ENCODE data around the gene TGFBR2.

Gene TGFBR2

GRCh38 chr3:30632521-30632920, 26.1 kb downstream of the TGFBR2 start:
- TF ChIP-seq EZH2 (IDR thresholded peaks at IDR 0.05) = no peak
- no peak for TF ChIP-seq POLR2AphosphoS5 (IDR thresholded peaks at IDR 0.05; ENCODE audit: borderline replicate concordance, low read depth, low read length)
- no peak for TF ChIP-seq FOXP2 (optimal IDR thresholded peaks at IDR 0.05; ENCODE audit: control extremely low read depth, extremely low read length, insufficient read depth)
- DNase-seq (ENCODE audit: low read depth, low spot score) = no peak
- H3K9me3 ChIP-seq (ENCODE audit: low read depth, low read length) = no peaks in the 10 kb centered on the region
- H3K27ac ChIP-seq = no peak overlapping the region
- no peak overlapping the region for H3K4me3 ChIP-seq
- no peak overlapping the region for H3K9ac ChIP-seq (ENCODE audit: insufficient read length)
- no peaks in the 10 kb centered on the region for H3K36me3 ChIP-seq (ENCODE audit: insufficient read depth, low read length)

- Histone ChIP-seq H3K9ac (ENCODE audit: insufficient read length) (no peak overlapping the region), H3K4me3 (no peak overlapping the region), H3K9me3 (ENCODE audit: low read depth, low read length) (no peaks in the 10 kb centered on the region), H3K36me3 (ENCODE audit: insufficient read depth, low read length) (no peaks in the 10 kb centered on the region), H3K27ac (no peak overlapping the region)
- no peak for DNase-seq (ENCODE audit: low read depth, low spot score)
- TF ChIP-seq EZH2 (IDR thresholded peaks at IDR 0.05) = no peak
- no peak for TF ChIP-seq POLR2AphosphoS5 (IDR thresholded peaks at IDR 0.05; ENCODE audit: borderline replicate concordance, low read depth, low read length)
- TF ChIP-seq FOXP2 (optimal IDR thresholded peaks at IDR 0.05; ENCODE audit: control extremely low read depth, extremely low read length, insufficient read depth) = no peak
Observed at GRCh38 chr3:30633718-30634117, 27.3 kb downstream of the TGFBR2 start.

GRCh38 chr3:30634761-30635735, 28.6 kb downstream of the TGFBR2 start:
- Histone ChIP-seq H3K36me3 (ENCODE audit: insufficient read depth, low read length) (no peaks in the 10 kb centered on the region), H3K9me3 (ENCODE audit: low read depth, low read length) (no peaks in the 10 kb centered on the region), H3K9ac (ENCODE audit: insufficient read length) (no peak overlapping the region), H3K4me3 (no peak overlapping the region), H3K27ac (no peak overlapping the region)
- TF ChIP-seq POLR2AphosphoS5 (IDR thresholded peaks at IDR 0.05; ENCODE audit: borderline replicate concordance, low read depth, low read length) = no peak
- TF ChIP-seq FOXP2 (optimal IDR thresholded peaks at IDR 0.05; ENCODE audit: control extremely low read depth, extremely low read length, insufficient read depth) = no peak
- TF ChIP-seq EZH2 (IDR thresholded peaks at IDR 0.05) = no peak
- DNase-seq (ENCODE audit: low read depth, low spot score) = no peak

- H3K27ac ChIP-seq = no peak overlapping the region
- H3K9me3 ChIP-seq (ENCODE audit: low read depth, low read length) = no peaks in the 10 kb centered on the region
- no peak overlapping the region for H3K4me3 ChIP-seq
- TF ChIP-seq FOXP2 (optimal IDR thresholded peaks at IDR 0.05; ENCODE audit: control extremely low read depth, extremely low read length, insufficient read depth) (no peak), EZH2 (IDR thresholded peaks at IDR 0.05) (no peak), POLR2AphosphoS5 (IDR thresholded peaks at IDR 0.05; ENCODE audit: borderline replicate concordance, low read depth, low read length) (no peak)
- no peaks in the 10 kb centered on the region for H3K36me3 ChIP-seq (ENCODE audit: insufficient read depth, low read length)
- no peak overlapping the region for H3K9ac ChIP-seq (ENCODE audit: insufficient read length)
- no peak for DNase-seq (ENCODE audit: low read depth, low spot score)
Observed at GRCh38 chr3:30637310-30638219, 31.2 kb downstream of the TGFBR2 start.

GRCh38 chr3:30638685-30639412, 32.4 kb downstream of the TGFBR2 start:
- no peak overlapping the region for H3K9ac ChIP-seq (ENCODE audit: insufficient read length)
- H3K9me3 ChIP-seq (ENCODE audit: low read depth, low read length) = no peaks in the 10 kb centered on the region
- no peak overlapping the region for H3K4me3 ChIP-seq
- H3K27ac ChIP-seq = no peak overlapping the region
- no peak for TF ChIP-seq FOXP2 (optimal IDR thresholded peaks at IDR 0.05; ENCODE audit: control extremely low read depth, extremely low read length, insufficient read depth)
- no peak for TF ChIP-seq EZH2 (IDR thresholded peaks at IDR 0.05)
- TF ChIP-seq POLR2AphosphoS5 (IDR thresholded peaks at IDR 0.05; ENCODE audit: borderline replicate concordance, low read depth, low read length) = no peak
- DNase-seq (ENCODE audit: low read depth, low spot score) = no peak
- no peaks in the 10 kb centered on the region for H3K36me3 ChIP-seq (ENCODE audit: insufficient read depth, low read length)

GRCh38 chr3:30639937-30640336, 33.5 kb downstream of the TGFBR2 start:
- no peak for TF ChIP-seq EZH2 (IDR thresholded peaks at IDR 0.05)
- TF ChIP-seq POLR2AphosphoS5 (IDR thresholded peaks at IDR 0.05; ENCODE audit: borderline replicate concordance, low read depth, low read length) = no peak
- DNase-seq (ENCODE audit: low read depth, low spot score) = no peak
- Histone ChIP-seq H3K36me3 (ENCODE audit: insufficient read depth, low read length) (no peaks in the 10 kb centered on the region), H3K9me3 (ENCODE audit: low read depth, low read length) (no peaks in the 10 kb centered on the region), H3K4me3 (no peak overlapping the region), H3K27ac (no peak overlapping the region), H3K9ac (ENCODE audit: insufficient read length) (no peak overlapping the region)

GRCh38 chr3:30640851-30641250, 34.5 kb downstream of the TGFBR2 start:
- no peaks in the 10 kb centered on the region for H3K36me3 ChIP-seq (ENCODE audit: insufficient read depth, low read length)
- no peak overlapping the region for H3K27ac ChIP-seq
- TF ChIP-seq POLR2AphosphoS5 (IDR thresholded peaks at IDR 0.05; ENCODE audit: borderline replicate concordance, low read depth, low read length) = no peak
- no peak for TF ChIP-seq FOXP2 (optimal IDR thresholded peaks at IDR 0.05; ENCODE audit: control extremely low read depth, extremely low read length, insufficient read depth)
- TF ChIP-seq EZH2 (IDR thresholded peaks at IDR 0.05) = no peak
- no peak for DNase-seq (ENCODE audit: low read depth, low spot score)
- H3K9me3 ChIP-seq (ENCODE audit: low read depth, low read length) = no peaks in the 10 kb centered on the region
- H3K9ac ChIP-seq (ENCODE audit: insufficient read length) = no peak overlapping the region
- no peak overlapping the region for H3K4me3 ChIP-seq

Measured in SK-N-MC (cell line).